HG03432 (cell line): ENCODE results near the gene PCDHGA5.
"Not testable (repeated sequence)": the region's sequence is repeated elsewhere in the genome, so short reads cannot be mapped to it uniquely, and the experiment has no call there.

Experiments
- ATAC-seq: cut with Tn5 transposase; IDR thresholded peaks from one replicate; pipeline ENCODE4 v1.9.1; 2021; ENCODE audit warnings: mild to moderate bottlenecking, moderate library complexity; ENCODE audit not compliant: unreplicated experiment

The PCDHGA5 gene

GRCh38 chr5:141363952-141364660 is at the start of gene PCDHGA5:
Gene PCDHGA5, plus strand, starts transcription at chr5:141364162. Its CDS starts 169 bp downstream, at chr5:141364331.
- no peak for ATAC-seq

- ATAC-seq: not testable (repeated sequence)
Observed at GRCh38 chr5:141316963-141317362, 47.0 kb upstream of the PCDHGA5 start.

- ATAC-seq: no peak
Observed at GRCh38 chr5:141319202-141319601, 44.8 kb upstream of the PCDHGA5 start.

- ATAC-seq: no peak
Observed at GRCh38 chr5:141319699-141320098, 44.3 kb upstream of the PCDHGA5 start.

- peak; percentile 96 for ATAC-seq
Observed at GRCh38 chr5:141320225-141321169, 43.5 kb upstream of the PCDHGA5 start, which contains the start of gene TAF7. Gene TAF7, minus strand, starts transcription at chr5:141320784. Its CDS starts 740 bp downstream, at chr5:141320044.

DNA sequence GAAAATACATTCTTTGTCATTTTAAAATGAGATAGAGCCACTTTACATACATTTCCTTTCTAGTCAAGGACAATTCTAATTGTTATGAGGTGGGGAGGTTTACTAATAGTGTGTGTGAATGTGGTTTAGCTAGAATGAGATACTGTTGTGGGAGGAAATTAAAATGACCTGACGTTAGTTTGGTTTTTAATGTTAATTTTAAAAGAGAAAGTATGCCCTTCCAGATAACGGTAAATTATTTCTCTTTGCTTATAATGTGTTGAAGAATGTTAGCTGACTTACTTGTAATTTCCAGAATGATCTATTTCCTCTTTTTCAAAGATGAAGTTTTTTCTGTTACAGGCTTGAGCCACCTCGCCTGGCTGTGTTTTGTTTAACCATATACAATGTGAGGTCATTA is 41.7 kb upstream of the PCDHGA5 start:
- ATAC-seq: no peak

DNA sequence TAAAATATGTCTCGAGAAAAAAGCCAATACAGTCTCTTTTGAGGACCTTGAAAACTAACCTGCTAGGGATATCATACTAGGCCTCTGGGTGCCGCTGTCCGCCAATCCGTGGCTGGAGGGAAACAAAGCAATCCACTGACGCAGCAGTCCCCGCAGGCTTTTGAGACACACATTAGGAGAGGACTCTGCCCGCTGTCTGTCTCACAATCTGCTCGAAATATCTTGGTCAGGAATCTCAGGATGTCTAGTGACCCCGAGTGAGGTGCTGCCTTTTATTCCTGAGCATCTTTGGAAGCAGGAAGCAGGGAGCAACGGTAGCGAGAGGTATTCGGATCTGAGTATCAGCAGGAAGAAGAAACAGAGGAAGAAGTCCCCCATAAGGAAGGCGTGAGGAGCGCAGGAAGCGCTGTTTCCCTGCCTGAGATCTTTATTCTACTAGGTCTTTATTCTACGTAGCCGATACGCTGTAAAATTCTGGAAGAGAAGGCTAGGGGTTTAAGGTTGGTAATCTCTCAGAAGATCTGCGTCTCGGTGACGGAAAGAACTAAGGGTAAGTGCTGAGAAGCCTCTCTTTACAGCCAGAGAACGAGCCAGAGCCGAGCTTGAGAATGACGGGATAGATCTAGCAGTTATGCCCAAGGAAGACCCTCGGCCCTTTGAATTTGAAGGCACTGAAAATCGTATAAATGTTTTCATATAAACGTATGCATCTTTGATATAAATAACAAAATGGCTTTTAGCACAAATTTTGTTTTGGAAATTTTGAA is 37.7 kb upstream of the PCDHGA5 start:
- peak; percentile 89 for ATAC-seq

GRCh38 chr5:141328231-141328630 is 35.7 kb upstream of the PCDHGA5 start:
- no peak for ATAC-seq

DNA sequence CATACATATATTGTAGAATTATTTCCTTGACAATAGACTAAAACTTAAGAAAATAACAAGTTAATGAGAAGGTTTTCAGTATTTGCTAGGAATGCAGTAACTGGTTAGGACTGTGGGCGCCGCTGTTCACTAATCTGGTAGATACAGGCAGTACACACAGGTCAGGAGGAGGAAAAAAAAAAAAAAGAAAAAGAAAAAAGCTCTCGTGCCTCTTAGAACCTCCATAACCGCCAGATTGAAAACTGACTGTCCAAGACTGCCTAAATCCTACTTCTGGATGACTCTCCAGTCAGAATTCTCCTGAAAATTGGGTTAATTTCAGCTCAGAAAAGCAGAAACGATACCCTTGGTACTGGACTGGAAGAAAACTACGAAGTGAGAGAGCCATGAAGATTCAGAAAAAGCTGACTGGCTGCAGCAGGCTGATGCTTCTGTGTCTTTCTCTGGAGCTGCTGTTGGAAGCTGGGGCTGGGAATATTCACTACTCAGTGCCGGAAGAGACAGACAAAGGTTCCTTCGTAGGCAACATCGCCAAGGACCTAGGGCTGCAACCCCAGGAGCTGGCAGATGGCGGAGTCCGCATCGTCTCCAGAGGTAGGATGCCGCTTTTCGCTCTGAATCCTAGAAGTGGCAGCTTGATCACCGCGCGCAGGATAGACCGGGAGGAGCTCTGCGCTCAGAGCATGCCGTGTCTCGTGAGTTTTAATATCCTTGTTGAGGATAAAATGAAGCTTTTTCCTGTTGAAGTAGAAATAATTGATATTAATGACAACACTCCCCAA is 33.5 kb upstream of the PCDHGA5 start, which contains the start of gene PCDHGA1:
PCDHGA1 (plus strand) TSS at position 216 of the 782 bp plus-strand sequence.
- ATAC-seq: peak; percentile 65

DNA sequence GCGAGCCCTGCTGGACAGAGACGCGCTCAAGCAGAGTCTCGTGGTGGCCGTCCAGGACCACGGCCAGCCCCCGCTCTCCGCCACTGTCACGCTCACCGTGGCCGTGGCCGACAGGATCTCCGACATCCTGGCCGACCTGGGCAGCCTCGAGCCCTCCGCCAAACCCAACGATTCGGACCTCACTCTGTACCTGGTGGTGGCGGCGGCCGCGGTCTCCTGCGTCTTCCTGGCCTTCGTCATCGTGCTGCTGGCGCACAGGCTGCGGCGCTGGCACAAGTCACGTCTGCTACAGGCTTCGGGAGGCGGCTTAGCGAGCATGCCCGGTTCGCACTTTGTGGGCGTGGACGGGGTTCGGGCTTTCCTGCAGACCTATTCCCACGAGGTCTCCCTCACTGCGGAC is 31.4 kb upstream of the PCDHGA5 start:
- not testable (repeated sequence) for ATAC-seq

DNA sequence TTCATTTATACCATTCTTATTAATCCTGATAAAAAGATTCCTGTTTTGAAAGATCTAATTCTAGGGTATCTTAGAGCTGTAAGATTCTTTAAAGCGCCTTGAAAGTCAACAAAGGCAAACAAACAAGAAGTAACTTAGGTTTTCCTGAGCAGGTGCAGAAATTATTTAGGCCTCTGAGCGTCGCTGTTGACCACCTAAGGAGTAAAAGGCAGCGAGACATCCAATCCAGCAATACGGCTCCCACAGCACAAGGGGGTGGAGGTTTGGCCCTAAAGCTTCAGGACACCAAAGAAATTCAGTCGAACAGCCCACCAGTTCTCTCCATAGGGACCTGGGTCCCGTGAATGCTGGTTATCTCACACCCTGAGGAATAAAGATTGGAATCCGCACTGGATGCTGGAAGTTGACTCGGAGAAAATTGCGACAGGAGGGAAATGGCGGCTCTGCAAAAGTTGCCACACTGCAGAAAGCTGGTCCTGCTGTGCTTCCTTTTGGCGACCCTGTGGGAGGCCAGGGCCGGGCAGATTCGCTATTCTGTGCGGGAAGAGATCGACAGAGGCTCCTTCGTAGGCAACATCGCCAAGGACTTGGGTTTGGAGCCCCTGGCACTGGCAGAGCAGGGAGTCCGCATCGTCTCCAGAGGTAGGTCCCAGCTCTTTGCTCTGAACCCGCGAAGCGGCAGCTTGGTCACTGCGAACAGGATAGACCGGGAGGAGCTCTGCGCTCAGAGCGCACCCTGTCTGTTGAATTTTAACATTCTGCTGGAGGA is 25.2 kb upstream of the PCDHGA5 start, which contains the start of gene PCDHGA2:
PCDHGA2 (plus strand) TSS at position 223 of the 769 bp plus-strand sequence.
- ATAC-seq: no peak

GRCh38 chr5:141340781-141341354 is 23.1 kb upstream of the PCDHGA5 start:
- ATAC-seq: not testable (repeated sequence)

DNA sequence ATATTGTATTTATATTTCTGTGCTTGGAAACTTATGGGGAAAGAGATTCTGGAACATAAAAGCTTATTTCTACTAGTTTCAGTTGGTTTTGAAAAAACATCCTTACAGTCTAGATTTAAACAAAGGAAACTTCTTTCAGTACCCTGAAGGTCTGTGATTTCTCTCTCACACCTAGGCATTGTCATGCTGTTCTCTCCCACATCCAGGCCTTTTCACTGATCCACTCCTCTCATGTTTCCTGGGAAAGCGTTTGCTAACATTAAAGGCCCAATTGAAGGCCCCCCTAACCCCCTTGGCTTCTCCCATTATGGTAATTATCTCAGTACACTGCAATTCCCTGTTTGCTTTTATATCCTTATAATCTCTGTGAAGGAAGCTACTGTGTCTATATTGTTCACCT is 21.2 kb upstream of the PCDHGA5 start:
- no peak for ATAC-seq

DNA sequence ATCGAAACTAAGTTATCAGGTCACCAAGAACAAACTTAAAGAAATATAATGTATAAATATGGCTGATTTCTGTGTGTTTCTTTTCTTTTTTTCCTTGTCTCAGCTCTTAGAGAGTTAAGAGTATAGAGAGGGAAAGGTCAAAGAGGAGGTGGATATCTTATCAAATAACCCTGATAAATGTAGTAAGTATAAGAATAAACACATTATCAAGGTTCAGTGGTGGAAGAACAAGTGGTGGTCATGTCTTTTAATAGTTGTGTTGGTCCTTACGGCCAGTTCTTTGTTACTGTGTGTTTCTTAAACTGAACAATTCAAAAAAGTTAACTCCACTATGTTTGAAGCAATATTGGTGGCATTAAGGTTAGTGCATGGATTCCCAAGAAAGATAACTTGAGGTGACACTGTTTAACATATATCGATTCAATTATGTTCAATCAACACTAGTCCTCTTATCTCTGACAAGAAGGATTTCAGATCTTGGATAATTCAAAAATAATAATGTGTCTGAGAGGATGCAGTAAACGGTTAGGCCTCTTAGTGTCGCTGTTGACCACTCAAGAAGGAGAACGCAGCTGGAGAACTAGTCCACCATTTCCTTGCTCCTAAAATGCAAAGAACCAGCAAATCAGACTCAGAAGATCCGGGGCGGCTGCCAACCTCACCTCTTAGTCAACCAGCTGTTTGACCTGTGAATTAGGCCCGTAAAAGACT is 20.6 kb upstream of the PCDHGA5 start, which contains the start of gene PCDHGA3:
PCDHGA3 (plus strand) TSS at position 588 of the 711 bp plus-strand sequence. CDS start 205 bp downstream, outside the sequence.
- peak; percentile 63 for ATAC-seq

DNA sequence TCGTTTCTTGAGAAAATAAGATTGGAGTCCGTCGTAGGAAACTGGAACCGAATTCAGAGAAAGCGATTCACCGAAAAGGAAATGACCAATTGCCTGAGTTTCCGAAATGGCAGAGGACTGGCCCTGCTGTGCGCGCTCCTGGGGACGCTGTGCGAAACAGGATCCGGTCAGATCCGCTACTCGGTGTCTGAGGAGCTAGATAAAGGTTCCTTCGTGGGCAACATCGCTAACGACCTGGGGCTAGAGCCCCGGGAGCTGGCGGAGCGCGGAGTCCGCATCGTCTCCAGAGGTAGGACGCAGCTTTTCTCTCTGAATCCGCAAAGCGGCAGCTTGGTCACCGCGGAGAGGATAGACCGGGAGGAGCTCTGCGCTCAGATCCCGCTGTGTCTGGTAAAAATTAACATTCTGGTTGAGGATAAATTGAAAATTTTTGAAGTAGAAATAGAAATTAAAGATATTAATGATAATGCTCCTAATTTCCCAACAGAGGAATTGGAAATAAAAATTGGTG is 20.0 kb upstream of the PCDHGA5 start:
- peak; percentile 29 for ATAC-seq

- ATAC-seq: no peak
Observed at GRCh38 chr5:141345327-141345726, 18.6 kb upstream of the PCDHGA5 start.

GRCh38 chr5:141346017-141346416 is 17.9 kb upstream of the PCDHGA5 start:
- not testable (repeated sequence) for ATAC-seq
